Measurements from ENCODE around the gene PARN.
"Not testable (repeated sequence)": the region's sequence is repeated elsewhere in the genome, so short reads cannot be mapped to it uniquely, and the experiment has no call there.

The PARN gene

DNA sequence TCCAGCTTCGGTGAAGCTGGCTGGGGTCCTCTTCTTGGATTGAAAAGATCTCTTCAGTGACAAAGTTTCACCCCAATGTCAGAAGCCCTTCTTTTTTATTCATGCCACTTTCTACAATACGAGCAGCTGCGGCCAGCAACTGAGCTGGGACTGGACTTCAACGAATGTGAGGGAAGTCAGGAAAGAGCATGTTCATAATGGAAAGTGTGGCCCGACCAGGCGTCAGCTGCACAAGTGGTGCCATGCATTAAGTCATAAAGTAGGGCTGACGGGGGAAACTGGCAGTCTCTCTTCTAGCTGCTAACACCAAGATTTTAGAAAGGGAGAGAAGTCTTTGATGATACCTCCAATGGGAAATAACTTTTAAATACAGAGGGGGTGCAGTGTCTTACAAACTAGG, 192.6 kb downstream of the PARN start:
- no peak for DNase-seq (ENCODE audit: low spot score)

DNA sequence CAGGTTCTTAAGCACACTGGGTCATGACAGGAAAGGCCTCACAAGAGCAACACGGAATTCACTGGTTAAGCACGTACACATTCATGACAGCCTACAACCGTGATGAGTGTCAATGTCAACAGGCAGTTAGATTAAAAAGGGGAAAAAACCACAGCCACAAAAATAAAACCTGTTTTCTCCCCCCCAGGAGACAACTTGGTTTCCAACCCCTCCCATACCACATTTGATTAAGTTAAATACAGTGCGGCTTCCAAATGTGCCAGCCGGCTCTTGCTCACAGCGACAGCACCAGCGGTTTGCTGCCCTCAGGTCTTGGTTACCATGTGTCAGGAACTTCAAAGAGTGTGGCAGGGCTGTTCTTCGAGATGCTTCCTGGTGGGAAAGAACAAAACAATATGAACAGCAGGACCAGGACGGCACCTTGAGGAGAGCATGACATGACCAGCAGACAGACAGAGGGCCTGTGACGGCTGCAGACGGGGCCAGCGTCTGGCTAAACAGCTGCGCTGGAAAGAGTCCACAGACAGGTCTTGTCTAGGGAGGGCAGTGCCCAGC, 193.6 kb downstream of the PARN start:
- peak; percentile 27 for DNase-seq (ENCODE audit: low spot score)

DNA sequence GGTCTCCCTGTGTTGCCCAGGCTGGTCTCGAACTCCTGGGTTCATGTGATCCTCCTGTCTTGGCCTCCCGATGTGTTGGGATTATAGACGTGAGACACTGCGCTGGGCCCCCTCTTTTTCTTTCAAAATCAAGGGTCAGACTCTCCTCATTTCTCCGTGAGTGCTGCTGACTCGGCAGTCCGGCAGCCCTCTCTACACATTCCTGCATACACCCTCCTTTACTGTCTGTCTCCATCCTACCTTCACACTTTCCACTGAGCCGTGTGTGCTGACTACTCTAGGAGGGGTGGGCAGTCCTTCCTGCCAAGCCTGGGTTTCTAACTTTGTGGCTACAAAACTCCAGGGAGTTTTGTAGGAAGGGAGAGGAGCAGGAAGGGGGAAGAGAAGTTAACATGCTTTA, 195.2 kb downstream of the PARN start:
- DNase-seq (ENCODE audit: low spot score), result no peak

DNA sequence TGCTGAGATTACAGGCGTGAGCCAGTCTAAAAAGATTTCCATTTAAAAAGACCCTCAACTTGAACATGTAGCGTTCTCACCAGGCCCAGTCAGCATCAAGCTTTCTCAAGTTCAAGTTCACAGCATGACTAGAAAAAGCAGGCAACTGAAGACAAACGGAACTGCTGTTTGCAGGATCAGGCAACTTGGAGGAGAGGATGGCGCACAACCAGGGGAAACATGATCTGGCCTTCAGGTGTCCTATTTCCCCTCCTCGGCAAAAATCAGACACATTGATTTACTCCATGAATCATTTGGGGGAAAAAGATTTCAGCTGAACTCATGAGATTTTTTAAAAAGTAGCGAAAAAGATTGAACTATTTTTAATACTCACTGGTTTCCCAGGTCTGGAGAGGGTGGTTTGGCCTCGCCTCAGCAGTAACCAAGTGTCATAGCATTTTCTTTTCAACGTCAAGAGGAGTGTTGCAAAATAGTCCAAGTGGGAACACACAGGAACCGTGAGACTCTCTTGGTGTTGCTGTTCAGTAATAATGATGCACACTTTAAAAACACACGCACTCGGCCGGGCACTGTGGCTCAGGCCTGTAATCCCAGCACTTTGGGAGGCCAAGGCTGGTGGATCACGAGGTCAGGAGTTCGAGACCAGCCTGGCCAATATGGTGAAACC, 201.0 kb downstream of the PARN start:
- not testable (repeated sequence) for DNase-seq (ENCODE audit: low spot score)

DNA sequence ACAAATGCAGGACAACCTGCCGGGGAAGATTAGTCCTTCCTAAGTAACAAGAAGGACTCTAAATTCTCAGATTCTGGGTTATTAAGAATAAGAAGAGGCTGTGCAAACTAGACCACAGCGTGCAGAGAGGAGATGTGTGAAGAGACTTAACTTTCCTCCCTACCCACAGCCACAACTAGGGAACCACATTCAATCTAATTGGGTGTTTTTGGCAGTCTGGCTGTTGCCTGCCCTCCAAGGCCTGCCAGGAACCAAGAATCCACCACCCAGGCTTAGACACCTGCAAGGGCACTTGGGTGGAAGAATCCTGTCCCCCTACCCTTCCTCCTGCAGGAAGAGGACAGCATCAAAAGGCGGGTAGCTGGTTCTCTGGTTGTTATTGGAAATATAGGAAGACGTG, 202.0 kb downstream of the PARN start:
- DNase-seq (ENCODE audit: low spot score), result peak; percentile 30

DNA sequence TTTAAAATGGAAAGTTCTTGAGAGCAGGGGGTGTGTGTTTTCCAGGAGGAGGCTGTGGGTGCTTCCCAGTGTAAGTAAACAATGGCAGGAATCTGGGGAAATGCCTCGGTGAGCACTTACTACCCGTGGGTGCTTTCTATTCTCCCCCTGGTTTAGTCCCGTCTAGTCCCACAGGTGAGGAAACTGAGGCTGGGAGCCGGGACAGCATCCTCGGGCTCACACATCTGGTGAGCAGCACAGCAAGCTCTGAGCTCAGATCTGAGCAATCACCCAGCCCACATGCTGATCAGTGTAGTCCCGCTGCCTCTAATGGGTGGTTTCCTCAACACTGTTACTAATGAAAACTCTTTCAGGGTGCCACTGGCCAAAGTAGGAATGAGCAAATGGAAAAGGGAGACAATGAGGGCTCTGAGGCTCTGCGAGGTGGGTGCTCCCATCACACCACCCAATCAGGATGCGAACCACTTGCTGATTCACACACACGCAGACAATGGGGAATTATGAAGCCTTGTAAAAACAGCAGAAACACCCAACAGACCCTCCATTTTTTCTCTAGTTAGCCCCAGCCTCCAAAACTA, 202.6 kb downstream of the PARN start:
- peak; percentile 87 for DNase-seq (ENCODE audit: low spot score)

DNA sequence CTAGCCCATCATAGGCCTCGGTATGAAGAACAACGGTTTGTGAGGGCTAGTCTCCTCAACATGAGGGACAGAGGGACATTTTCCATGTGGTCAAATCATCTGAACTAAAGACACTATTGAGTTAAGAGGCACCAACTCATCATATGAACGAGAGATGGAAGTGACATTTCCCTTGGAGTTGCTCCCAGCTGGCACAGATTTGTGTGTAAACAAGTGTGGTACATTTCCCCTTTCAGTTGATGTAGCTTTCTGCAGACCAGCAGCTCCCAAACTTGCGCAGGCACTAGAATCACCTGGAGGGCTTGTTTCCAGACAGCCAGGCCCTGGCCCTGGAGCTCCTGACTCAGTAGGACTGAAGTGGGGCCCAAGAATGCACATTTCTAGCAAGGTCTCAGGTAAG, 205.5 kb downstream of the PARN start:
- DNase-seq (ENCODE audit: low spot score), result no peak

DNA sequence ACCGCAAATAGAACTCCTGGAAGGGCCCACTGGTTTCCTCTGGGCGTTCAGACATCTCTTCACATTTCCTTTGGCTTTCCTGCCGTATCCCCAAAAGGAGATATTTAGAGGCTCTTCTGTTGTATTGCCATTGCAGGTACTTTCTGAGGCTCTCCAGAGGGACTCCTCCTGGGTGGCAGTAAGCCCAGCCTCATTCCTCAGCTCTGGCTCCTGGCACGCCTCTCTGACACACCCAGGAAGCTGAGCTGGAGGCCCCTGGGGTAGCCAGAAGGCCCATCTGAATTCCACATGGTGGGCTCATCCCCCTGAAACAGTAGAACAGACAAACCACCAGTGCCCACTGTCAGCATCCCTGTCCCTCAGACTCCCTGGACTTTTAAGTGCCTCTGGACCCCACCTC, 206.7 kb downstream of the PARN start:
- no peak for DNase-seq (ENCODE audit: low spot score)

DNA sequence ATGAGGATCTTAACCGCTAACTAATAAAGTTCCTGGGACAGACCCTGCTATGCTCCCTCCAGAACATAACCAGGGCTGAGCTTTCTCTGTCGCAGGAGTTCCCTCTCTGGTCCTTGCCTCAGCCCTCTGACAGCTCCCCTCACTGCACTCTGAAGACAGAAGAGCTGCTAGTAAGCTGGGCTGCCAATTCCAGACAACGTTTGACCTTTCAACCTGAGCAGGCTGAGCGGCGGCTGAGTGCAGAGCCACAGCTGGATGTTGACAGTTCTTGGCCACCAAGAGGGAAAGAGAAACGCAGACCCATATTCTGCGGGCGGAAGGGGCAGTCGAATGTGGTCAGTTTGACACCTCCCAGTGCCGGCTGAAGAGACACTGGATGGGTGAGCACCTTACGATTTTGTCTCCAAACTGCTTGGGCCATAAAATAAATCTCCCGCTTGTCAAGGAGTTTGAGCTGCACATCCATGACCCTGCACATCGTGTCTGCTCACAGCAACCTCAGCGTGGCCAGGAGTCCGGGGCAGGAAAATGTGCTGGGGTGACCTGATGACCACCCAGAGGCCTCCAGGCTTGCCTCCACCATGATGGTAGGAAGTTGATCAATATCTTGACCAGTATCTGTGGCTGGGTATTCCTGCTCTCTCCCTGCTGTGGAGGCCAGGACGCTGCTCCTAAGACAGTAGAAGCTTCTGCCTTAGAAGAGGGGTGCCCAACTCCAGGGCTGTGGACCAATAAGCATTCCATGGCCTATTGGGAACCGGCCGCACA, 209.2 kb downstream of the PARN start:
- no peak for DNase-seq (ENCODE audit: low spot score)

DNA sequence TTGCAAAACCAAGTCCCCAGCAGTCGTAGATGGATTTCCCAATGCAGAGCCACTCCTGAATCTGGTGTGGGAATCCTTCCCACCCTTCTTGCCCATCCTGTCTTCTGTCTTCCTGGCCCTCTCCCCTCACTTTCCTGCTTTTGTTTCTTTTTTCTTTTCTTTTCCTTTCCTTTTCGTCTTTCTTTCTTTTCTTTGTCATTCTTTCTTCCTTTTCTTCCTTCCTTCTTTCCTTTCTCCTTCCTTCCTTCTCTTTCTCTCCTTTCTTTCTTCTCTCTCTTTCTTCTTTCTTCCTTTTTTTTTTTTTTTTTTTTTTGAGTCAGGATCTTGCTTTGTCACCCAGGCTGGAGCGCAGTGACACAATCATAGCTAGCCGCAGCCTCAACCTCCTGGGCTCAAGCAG, 209.8 kb downstream of the PARN start:
- DNase-seq (ENCODE audit: low spot score), result not testable (repeated sequence)

DNA sequence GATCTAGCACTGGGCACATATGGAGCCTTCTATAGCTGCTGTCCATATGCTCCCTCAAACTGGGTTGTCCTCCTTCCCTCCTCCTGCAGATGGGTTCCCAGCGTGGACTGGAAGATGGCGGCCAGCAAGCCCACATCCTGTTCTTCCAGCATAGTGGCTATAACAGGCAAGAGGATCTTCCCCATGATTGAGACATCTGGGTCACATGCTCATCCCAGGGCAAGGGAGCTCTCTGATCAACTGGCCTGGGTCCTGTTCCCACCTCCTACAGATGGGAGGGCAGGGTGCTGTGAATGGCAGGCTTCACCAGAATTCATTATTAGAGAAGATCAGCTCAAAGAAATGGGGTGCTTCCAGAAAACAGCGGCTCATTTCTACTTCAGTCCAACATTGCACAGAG, 210.2 kb downstream of the PARN start:
- no peak for DNase-seq (ENCODE audit: low spot score)

DNA sequence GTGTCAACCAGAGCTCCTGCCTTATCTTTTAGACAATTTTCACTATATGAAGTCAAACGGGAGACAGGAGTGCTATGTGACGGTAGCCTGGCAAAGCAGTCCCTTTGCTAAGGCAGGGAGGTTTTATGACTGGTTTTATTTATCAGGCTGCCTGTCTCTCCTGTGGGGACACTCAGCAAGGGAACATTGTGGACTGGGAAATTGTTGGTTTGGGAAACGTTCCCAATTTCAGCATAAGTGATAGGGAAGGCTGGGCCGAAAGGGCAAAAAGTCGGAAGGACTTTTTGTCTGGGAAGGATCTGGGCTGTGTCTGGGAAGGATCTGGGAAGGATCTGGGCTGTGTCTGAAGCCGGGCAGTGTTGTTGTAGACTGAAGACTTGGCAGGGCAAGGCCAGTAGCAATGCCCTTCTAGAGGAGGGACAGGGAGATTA, 211.2 kb downstream of the PARN start:
- no peak for DNase-seq (ENCODE audit: low spot score)

DNA sequence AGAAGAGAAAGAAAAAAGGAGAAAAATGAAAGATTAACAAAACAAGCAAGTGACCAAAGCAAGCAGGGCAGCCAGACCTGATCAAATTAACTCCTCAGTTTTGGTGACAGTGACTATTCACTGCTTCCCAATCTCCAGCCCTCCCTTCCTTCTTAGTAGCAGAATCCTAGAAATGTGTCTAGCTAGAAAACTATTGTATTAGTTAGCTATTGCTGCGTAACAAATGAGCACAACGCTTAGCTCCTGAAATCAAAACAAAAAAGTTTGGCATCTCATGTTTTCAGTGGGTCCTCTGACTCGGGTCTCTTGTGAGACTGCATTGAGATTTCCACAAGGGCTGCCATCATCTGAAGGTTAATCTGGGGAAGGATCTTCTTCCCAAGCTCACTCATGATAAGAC, 213.9 kb downstream of the PARN start:
- no peak for DNase-seq (ENCODE audit: low spot score)

DNA sequence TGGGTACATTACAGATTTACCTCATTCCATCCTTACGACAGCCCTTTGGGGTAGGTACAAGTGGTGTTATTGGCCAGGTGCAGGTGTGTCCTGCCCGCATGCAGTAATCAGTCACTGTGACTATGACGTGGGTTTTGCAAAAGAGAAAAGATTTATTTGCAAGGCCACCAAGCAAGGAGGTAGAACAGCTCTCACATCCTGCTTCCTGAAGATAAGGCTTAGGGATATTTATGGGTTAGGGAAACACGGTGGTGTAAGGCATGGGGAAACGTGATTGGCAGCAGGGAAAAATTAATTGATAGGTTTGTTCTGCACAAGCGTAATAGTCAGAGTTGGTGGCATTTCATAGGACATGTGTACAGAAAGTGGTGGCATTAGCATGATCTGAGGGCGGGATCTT, 214.8 kb downstream of the PARN start:
- no peak for DNase-seq (ENCODE audit: low spot score)

DNA sequence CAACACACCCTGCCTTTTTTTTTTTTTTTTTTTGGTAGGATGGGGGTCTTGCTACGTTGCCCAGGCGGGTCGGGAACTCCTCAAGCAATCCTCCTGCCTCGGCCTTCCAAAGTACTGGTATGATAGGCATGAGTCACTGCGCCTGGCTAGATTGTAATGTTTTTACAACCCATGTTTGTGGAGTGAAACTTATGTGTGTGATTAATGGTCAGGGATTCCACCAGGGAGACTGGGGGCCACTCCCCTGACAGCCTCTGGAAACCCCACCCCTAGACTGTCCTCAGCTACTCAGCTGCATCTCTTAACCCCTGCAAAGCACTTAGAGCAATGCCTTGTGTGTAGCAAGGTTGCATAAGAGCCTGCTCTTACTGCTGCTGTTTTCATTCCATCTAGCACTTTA, 220.5 kb downstream of the PARN start:
- DNase-seq (ENCODE audit: low spot score), result no peak

DNA sequence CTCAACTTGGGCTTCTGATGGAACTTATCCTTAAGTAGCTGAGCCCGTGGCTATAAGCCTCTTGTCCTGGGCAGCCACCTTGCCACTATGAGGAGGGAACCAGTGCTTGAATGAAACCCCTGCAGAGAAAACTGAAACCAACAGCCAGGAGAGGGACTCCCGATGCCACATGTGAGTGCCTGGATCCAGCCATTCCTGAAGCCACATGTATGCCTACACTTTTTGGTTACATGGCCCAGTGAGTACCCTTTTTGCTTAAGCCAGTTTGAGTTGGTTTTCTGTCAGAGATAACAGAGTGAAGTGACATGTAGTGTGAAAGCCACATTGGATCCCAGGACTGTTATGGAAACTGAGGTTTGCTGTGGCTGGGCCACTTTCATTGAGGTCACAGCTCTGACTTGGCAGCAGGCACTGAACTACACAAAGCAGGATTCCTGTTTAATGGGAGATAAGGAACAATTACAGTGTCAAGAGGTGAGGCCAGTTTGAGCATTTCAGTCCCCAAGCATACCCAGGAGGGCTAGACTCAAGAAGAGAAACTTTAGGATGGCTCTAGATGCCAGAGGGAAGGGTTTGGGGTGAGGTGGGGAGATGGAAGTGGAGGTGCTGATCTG, 222.2 kb downstream of the PARN start:
- DNase-seq (ENCODE audit: low spot score), result no peak

DNA sequence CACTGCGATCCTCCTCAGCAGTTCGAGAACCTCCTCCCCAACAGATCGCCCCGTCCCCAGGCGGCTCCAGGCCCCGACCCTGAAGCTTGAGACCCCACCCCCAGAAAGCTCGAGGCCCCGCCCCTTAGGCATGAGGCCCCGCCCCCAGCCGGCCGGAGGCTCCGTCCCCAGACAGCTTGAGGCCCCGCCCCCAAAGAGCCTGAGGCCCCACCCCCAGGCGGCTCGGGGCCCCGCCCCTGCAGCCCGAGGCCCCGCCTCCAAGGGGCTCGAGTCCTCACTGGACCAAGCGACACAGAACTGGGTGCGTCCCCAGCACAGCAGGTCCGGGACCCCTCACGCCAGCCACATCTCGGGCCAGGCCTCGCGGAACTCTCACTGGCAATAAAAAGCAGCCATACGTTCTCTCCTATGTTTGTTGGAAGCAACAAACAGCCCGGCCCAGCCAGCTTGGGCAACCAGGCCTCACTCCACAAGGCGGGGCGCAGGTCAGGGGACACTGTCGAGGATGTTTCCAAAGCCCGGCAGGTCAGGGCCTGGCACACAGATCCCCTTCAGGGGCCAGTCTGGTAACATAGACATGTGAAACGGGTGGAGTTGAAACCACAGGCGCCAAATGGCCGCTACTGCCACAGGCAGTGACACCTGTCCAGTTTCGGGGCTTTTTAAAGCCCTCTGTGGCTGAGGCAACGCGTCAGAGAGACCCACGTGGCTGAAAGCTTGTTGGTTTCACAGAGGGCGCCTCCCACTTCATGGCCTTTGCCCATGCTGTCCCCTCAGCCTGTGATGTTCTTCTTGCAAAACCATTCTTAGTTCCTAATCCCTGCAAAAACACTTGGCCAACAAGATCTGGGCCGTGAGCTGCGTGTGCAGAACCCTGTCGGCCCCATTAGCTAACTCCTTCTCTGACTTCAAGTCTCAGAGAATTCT, 224.2 kb downstream of the PARN start:
- DNase-seq (ENCODE audit: low spot score), result no peak

DNA sequence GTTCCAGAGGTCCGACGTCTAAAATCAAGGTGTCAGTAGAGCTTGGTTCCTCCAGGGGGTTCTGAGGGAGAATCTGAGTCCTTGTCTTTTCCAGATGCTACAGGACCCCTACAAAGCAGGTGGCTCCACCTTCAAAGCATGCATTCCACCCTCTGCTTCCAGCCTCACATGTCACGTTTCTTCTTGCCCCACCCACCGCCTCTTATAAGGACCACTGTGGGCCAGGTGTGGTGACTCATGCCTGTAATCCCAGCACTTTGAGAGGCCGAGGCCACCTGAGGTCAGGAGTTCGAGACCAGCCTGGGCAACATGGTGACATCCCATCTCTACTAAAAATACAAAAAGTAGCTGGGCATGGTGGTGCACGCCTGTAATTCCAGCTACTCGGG, 227.1 kb downstream of the PARN start:
- not testable (repeated sequence) for DNase-seq (ENCODE audit: low spot score)

DNA sequence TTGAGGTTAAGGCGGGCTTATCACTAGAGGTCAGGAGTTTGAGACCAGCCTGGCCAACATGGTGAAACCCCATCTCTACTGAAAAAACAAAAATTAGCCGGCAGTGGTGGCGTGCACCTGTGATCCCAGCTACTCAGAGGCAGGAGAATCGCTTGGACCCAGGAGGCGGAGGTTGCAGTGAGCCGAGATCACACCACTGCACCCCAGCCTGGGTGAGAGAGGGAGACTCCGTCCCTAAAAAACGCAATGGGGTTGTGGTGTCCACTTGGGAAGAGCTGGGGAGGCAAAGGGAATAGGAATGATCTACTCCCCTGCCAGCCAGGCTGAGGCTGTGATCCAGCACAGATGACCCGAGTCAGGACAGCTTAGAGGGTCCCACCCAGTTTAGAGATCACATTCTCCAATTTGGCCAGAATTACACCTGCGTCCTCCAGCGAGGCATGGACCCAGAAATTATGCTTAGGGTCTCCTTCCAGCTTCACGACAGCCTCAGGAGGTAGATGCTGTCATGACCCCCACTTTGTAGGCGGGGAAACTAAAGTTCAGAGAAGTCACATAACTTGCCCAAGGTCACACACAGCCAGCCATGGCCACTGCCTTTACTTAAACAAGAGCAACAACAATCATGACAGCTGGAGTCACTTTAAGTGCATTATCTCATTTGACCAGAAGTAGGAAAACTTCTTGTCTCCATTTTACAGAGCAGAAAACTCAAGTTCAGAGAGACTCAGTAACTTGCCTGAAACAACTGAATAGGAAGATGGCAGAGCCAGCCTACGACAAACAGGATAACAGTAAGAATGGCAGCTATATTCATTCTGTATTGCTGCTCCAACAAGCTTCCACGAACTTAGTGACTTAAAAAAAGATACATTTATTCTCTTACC, 227.7 kb downstream of the PARN start:
- DNase-seq (ENCODE audit: low spot score), result not testable (repeated sequence)

DNA sequence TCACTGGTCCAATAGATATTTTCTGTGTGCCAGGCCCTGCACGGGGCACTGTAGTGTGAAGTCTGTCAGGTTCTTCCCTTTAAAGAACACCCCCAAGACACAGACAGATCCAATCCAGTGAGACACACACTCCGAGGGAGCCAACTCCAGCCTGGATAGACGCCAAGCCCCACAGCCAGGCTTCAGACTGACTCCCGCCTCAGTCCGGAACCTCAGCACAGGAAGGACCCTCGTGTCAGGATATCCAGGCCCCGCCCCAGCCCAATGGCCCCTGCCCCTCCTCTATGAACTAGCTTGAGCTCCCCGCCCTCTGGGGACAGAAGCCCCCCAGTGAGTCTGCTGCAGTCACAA, 228.4 kb downstream of the PARN start:
- not testable (repeated sequence) for DNase-seq (ENCODE audit: low spot score)

All from globus pallidus (tissue), 1 donor.